ENCODE data around the gene HBEGF. TPM values are rescaled to one million over a fixed set of nuclear protein-coding genes. Genes with fewer than 3 reads are reported as not detected.

Gene HBEGF
- total RNA-seq, 1 donor from 2014 or later = 3.0 TPM

GRCh38 chr5:140311011-140311467 is 35.4 kb downstream of the HBEGF start:
- intact Hi-C loops (cut with DNase I) = no loop called here
- peaks cover 0 to 14% of the 10 kb centered on the region in 2 donors for H3K4me1 ChIP-seq
- H3K9me3 ChIP-seq = no peaks in the 10 kb centered on the region
- H3K4me3 ChIP-seq = no peak overlapping the region
- H3K27ac ChIP-seq = peak overlapping the region in 1 of 2 donors; percentile 62
- no peaks in the 10 kb centered on the region for H3K27me3 ChIP-seq
- TF ChIP-seq CTCF (IDR thresholded peaks at IDR 0.05) = no peak
- no peaks in the 10 kb centered on the region for H3K36me3 ChIP-seq
- peak in 1 of 2 donors; percentile 47 for DNase-seq (ENCODE audit: low spot score in 2 of 2)

DNA sequence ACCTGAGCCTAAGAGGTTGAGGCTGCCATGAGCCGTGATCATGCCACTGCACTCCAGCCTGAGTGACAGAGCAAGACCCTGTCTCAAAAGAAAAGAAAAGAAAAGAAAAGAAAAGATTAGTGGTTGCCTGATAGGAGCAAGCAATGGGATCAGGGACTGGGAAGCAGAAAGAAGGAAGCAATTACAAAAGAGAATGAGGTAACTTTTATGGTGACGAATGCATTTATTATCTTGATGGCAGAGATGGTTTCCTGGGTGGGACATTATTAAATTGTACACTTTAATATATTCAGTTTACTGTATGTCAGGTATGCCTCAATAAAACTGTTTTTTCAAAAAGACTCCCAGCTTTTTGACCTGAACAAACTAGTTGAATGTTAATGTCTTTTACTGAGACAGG is 36.0 kb downstream of the HBEGF start:
- H3K4me3 ChIP-seq = no peak overlapping the region
- peaks cover 0 to 14% of the 10 kb centered on the region in 2 donors for H3K4me1 ChIP-seq
- intact Hi-C loops (cut with DNase I) = no loop called here
- no peak for DNase-seq (ENCODE audit: low spot score in 2 of 2)
- H3K27me3 ChIP-seq = no peaks in the 10 kb centered on the region
- no peak for TF ChIP-seq CTCF (IDR thresholded peaks at IDR 0.05)
- no peaks in the 10 kb centered on the region for H3K36me3 ChIP-seq
- H3K27ac ChIP-seq = peak overlapping the region in 1 of 2 donors; percentile 62
- H3K9me3 ChIP-seq = no peaks in the 10 kb centered on the region

- TF ChIP-seq CTCF (IDR thresholded peaks at IDR 0.05) = no peak
- H3K4me1 ChIP-seq = peaks cover 0 to 14% of the 10 kb centered on the region in 2 donors
- no peak for DNase-seq (ENCODE audit: low spot score in 2 of 2)
- no peak overlapping the region for H3K27ac ChIP-seq
- no peaks in the 10 kb centered on the region for H3K9me3 ChIP-seq
- intact Hi-C loops (cut with DNase I) = no loop called here
- no peak overlapping the region for H3K4me3 ChIP-seq
- no peaks in the 10 kb centered on the region for H3K27me3 ChIP-seq
- no peaks in the 10 kb centered on the region for H3K36me3 ChIP-seq
Observed at GRCh38 chr5:140309706-140310249, 36.6 kb downstream of the HBEGF start.

GRCh38 chr5:140305471-140305870 is 40.9 kb downstream of the HBEGF start:
- no peak overlapping the region for H3K4me3 ChIP-seq
- DNase-seq (ENCODE audit: low spot score in 2 of 2) = no peak
- H3K27ac ChIP-seq = no peak overlapping the region
- H3K36me3 ChIP-seq = no peaks in the 10 kb centered on the region
- H3K27me3 ChIP-seq = no peaks in the 10 kb centered on the region
- TF ChIP-seq CTCF (IDR thresholded peaks at IDR 0.05) = no peak
- peaks cover 6 to 12% of the 10 kb centered on the region in 2 donors for H3K4me1 ChIP-seq
- H3K9me3 ChIP-seq = no peaks in the 10 kb centered on the region
- intact Hi-C loops (cut with DNase I) = no loop called here

DNA sequence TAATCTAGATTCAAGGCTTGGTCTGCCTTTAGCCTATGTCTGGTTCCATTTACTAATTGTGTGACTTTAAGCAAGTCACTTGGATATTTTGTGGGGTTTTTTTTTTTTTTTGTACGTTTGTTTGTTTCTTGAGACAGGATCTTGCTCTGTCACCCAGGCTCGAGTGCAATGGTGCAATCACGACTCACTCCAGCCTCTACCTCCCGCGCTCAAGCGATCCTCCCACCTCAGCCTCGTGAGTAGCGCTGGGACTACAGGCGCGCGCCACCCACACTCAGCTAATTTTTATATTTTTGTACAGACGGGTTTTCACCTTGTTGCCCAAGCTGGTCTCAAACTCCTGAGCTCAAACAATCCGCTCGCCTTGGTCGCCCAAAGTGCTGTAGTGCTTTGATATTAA is 42.4 kb downstream of the HBEGF start:
- Histone ChIP-seq H3K27ac (no peak overlapping the region), H3K4me1 (peaks cover 6 to 14% of the 10 kb centered on the region in 2 donors), H3K27me3 (no peaks in the 10 kb centered on the region), H3K36me3 (peaks cover 0 to 5% of the 10 kb centered on the region in 2 donors), H3K4me3 (peak overlapping the region in 1 of 2 donors; percentile 95), H3K9me3 (no peaks in the 10 kb centered on the region)
- no peak for TF ChIP-seq CTCF (IDR thresholded peaks at IDR 0.05)
- DNase-seq (ENCODE audit: low spot score in 2 of 2) = no peak
- intact Hi-C loops (cut with DNase I) = loop anchor here (2.0 kb wide), 2 partner anchors 43 kb away; partner anchors contain the start of gene HBEGF

Measured in ascending aorta (tissue), 2 donors.